ENCODE measurements around the gene CTSA.
A peak's percentile ranks its signal among the peaks of the same experiment; 100 is the strongest.
"Not testable (repeated sequence)": the region's sequence is repeated elsewhere in the genome, so short reads cannot be mapped to it uniquely, and the experiment has no call there.

Gene CTSA

DNA sequence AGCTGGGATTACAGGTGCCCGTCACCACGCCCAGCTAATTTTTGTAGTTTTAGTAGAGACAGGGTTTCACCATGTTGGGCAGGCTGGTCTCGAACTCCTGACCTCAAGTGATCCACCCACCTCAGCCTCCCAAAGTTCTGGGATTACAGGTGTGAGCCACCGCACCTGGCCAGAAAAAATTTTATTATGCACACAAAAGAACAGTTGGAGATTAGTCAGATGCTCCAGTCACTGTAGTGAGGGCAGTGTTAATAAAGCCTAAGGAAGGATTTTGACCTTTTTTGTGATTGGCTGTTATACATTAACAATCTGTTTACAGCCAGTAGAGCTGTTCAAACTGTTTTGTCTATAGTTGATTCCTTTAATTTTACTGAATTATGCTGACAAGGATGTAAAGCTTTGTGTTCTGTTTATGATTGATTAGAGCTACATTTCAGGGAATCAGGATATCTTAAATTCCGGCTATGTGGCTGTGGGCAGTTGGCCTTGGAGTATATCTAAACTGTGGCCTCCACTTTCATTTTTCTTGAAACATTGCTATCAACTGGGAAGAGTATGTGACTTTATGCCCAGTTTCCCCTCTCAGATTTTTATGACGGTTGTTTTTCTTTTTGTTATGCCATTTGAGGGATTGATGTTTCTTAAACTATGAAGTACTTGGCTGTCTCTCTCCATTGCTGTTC is 23.9 kb upstream of the CTSA start:
- no peak for DNase-seq

DNA sequence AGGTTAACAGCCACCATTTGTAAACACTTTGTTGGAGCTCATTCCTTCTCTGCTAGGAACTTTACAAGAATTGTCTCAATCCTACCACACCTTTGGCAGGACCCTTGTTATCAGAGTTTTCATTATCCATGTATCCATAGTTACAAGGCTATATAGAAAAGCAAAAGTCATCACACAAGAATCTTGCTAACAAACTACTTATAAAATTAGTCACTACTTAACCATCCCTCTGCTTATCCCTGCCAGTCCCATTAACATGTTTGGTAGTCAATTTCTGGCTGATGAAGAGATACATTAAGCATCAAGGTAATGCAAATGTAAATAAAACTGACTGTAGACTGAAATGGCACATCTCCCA is 23.3 kb upstream of the CTSA start:
- DNase-seq, result no peak

DNA sequence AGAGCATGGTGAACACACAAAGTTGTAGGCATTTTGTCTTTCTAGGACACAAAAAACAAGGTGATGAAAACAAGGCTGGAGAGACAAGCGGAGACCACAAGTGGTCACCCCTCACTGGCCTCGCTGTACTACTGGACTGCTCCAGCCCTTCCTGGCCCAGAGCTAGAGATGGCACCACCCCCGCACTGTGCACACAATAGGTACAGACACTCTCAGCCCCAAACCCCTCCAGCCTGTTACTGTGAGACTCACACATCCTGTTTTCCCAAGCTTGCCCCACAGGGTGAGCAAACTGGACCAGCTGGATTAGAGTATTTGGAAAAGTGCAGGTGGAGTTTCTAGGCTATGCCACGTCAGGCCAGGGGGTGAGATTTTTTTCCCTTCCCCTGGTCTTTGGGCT is 18.5 kb upstream of the CTSA start:
- DNase-seq, result peak; percentile 7

- no peak for DNase-seq
Measured at GRCh38 chr20:45873409-45874103, 17.6 kb upstream of the CTSA start.

DNA sequence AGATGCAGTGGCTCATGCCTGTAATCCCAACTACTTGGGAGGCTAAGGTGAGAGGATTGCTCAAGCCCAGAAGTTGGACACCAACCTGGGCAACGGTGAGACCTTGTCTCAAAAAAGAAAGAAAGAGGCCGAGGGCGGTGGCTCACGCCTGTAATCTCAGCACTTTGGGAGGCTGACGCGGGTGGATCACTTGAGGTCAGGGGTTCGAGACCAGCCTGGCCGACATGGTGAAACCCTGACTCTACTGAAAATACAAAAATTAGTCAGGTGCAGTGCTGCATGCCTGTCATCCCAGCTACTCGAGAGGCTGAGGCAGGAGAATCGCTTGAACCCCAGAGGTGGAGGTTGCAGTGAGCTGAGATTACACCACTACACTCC is 17.0 kb upstream of the CTSA start:
- DNase-seq, result not testable (repeated sequence)

- no peak for DNase-seq
Measured at GRCh38 chr20:45874576-45874975, 16.6 kb upstream of the CTSA start.

GRCh38 chr20:45878076-45878761 is 12.9 kb upstream of the CTSA start:
- no peak for DNase-seq

DNA sequence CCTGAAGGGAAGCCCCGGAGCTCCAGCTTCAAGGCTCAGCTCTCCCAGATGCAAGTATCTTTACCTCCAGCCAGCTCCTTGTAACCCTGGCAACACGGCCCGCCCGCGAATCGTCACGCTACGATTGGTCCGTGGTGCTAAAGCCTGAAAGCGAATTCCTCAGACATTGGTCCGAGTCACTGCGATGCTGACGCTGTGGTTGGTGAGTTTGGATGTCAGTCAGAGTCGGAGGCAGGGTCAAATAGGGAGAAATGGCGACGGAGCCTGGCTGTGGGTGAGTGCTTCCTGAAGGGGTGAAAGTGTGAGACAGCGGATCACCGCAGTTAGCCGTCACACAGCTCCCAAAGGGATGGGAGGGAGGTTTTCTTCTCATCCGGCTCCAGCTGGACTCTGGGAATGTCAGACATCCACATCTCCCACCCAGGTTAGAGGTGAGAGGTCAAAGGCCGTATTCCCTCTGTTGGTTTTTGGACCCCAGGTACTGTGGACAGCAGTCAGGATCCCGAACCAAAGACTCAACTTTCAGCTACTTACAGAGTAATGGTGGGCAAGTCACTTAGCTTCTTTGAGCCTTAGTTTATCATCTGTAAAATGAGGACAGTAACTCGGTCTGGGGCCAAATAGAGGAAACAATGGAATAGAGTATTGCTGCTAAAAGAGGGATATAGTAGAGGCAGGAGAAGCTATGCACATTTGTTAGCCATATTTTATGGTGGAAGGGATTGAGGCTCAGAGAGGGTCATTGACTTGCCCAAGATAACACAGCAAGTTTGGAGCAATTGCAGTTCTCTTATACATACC is 9.9 kb upstream of the CTSA start, which contains the start of gene ZSWIM1:
ZSWIM1 (plus strand) TSS at position 240 of the 801 bp plus-strand sequence. CDS start 1,366 bp downstream, outside the sequence.
- DNase-seq, result peak; percentile 91

DNA sequence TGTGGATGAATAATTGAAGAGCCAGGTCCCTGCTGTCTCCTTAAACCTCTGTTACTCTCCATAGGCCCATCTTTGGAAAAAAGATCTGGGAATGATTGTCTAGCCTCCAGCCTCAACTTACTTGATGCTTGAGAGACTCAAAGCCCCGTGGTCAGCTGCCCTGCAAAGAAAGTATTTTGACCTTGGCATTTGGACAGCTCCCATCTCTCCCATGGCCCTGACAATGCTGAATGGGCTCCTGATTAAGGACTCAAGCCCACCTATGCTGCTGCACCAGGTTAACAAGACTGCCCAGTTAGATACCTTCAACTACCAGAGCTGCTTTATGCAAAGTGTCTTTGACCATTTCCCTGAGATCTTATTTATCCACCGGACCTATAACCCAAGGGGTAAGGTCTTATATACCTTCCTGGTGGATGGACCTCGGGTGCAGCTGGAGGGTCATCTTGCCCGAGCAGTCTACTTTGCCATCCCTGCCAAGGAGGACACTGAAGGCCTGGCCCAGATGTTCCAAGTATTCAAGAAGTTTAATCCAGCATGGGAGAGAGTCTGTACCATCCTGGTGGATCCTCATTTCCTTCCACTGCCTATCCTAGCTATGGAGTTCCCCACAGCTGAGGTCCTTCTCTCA is 8.6 kb upstream of the CTSA start:
- no peak for DNase-seq

- DNase-seq, result no peak
Measured at GRCh38 chr20:45883100-45883469, 8.1 kb upstream of the CTSA start.

DNA sequence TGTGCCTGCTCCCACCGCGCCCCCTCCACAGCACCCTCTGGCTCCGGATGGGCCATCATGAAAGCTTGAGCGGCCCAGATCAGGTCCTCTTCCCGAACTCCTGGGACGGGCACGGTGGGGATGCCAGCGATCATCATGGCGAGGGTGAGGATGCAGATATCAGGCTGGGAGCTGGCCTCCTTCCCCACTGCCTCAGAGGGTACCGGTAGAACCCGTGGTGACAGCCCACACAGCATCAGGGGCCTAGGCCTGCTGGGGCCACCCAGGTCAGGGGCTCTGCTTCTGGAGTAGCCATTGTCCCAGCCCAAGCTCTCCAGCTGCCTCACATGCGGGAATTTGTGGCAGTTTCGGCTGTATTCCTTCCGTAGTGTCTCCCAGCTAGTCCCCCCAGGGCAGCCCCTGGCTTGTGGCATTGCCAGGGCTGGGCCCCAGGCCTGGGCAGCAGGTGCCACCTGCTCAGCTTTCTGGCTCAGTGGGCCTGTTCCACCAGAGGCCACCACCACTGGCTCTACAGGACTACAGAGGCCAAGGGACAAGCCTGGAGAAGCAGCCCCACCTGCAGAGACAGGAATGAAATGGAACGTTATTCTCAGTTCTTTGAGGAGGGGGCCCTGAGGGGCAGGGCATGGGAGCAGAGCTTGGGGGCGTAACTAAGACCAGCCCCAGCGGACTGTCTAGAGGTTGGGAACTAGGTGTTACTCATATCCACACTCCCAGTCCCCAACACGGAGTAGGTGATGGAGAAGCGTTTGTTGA is 4.4 kb upstream of the CTSA start:
- no peak for DNase-seq

GRCh38 chr20:45887346-45887715 is 3.8 kb upstream of the CTSA start, which contains the start of gene SPATA25:
Gene SPATA25 (minus strand): TSS chr20:45887622. CDS start chr20:45887590, 32 bp downstream.
- DNase-seq, result no peak

DNA sequence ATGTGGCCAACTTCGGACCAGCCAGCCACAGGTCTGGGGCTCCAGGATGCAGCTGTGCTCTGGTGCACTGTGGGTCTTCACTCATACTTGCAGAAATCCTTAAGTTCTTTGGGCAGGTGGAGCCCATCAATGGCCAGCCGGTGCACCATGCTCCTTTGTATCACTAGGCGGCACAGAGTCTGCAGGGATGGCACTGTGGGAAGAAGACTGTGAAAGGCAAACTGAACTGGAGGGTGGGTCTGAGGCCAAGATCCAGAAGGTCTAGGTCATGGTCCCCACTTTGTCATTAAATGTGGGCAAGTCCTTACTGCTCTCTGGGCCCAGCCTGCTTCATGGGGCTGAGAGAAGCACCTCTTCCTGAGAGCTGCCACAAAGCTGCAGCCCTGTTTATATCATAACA is 2.5 kb upstream of the CTSA start:
- no peak for DNase-seq

- DNase-seq, result peak; percentile 46
Measured at GRCh38 chr20:45890077-45890984, 804 bp upstream of the CTSA start.

DNA sequence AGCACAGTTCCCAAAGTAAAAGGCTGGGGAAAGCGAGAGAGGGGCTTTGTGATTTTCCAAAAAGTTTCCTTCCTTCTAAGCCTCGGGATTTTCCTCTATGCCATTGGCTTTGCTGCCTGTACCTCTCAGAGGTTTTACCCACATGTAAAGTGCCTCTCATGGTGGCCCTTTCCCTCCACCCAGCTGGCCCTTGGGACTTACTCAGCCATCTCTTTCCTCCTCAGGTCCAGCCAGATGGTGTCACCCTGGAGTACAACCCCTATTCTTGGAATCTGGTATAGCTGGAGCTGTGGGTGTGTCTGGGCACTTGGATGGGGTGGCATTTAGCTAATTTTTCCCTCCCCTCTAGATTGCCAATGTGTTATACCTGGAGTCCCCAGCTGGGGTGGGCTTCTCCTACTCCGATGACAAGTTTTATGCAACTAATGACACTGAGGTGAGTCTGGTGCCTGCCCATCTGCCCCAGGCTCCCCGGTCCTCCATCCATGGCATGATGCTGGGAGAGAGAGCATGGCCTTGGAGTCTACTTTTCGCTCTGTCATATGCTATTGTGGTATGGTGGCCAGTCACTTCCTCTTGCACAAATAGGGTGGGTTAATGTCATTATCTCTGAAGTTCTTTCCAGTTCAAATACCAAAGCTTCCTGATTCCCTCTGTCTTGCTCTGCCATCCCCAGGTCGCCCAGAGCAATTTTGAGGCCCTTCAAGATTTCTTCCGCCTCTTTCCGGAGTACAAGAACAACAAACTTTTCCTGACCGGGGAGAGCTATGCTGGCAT is 1.1 kb downstream of the CTSA start:
- no peak for DNase-seq

DNA sequence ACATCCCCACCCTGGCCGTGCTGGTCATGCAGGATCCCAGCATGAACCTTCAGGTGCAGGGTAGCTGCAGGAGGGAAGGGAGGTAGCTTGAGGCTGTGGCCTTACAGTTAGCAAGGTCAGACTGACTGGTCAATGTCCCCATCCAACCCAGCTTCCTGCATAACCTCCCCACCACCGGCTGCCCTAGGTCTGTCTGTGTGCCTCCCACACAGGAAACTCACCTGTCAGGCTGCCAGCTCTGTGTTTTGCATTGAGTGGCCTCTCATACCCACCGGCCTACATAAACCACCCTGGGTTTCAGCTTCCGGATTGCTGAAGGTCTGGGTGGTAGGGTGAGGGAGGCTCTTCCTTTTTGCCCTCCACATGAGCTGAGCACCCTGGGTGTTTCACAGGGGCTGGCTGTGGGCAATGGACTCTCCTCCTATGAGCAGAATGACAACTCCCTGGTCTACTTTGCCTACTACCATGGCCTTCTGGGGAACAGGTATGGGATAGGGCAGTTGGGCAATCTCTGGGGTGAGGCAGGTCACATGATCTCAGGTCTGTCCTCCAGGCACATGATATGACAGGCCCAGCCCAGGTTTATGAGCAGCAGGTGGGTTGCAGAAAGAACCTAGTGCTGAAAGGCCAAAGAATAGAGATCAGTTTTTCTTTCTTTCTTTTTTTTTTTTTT is 1.8 kb downstream of the CTSA start:
- DNase-seq, result no peak

GRCh38 chr20:45893831-45894230 is 2.7 kb downstream of the CTSA start:
- no peak for DNase-seq

DNA sequence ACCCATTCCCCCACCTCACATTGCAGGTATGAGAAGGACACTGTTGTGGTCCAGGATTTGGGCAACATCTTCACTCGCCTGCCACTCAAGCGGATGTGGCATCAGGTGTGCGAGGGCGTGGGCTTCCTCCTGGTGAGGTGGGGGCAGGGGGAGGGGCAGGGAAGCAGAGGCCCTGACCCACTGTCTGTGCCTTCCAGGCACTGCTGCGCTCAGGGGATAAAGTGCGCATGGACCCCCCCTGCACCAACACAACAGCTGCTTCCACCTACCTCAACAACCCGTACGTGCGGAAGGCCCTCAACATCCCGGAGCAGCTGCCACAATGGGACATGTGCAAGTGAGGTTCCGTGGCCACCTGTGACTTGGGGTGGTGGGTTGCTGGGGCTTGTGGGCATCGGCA is 3.7 kb downstream of the CTSA start:
- no peak for DNase-seq

DNA sequence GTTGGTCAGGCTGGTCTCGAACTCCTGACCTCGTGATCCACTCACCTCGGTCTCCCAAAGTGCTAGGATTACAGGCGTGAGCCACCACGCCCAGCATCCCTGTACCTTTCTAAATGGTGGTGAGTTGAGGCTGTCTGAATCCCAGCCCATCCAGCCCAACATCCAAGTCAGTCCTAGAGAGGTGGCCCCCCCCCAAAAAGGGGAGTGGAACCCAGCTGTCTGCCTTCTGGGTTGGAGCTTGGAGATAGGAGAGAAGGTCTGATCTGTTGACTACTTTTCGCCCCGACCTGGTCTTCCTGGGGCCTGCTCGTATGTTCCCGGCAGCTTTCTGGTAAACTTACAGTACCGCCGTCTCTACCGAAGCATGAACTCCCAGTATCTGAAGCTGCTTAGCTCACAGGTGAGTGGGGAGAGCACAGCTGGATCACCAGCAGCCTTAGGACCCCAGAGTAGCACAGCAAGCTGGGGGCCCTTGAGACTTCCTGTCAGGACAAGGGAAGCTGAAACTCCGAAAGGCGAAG is 5.6 kb downstream of the CTSA start:
- DNase-seq, result no peak
